GM23338 (cell line): Measurements from ENCODE around the gene HES7.

Experiments used
- CREB1 ChIP-seq: fragments of 250-450 bp; sonication (Bioruptor Pico); IDR thresholded peaks from 2 replicates; pipeline ENCODE4 v1.5.0; 2020; ENCODE audit warnings: low read depth, mild to moderate bottlenecking, moderate library complexity
- ETS1 ChIP-seq: IDR thresholded peaks from 2 replicates; pipeline ENCODE4 v1.6.1; 2016; ENCODE audit warnings: antibody characterized with exemption
- EZH2 ChIP-seq: fragments of 200-600 bp; sonication (generic); IDR thresholded peaks from one replicate; pipeline ENCODE4 v1.8.0; 2017; ENCODE audit warnings: antibody characterized with exemption, mild to moderate bottlenecking, low read depth; ENCODE audit not compliant: unreplicated experiment
- EZH2phosphoT487 ChIP-seq: fragments of 200-600 bp; sonication (generic); IDR thresholded peaks from one replicate; pipeline ENCODE4 v1.8.1; 2018; ENCODE audit warnings: antibody characterized with exemption; ENCODE audit not compliant: unreplicated experiment
- JUNB ChIP-seq: IDR thresholded peaks from one replicate; pipeline ENCODE4 v1.6.1; 2016; ENCODE audit warnings: antibody characterized with exemption; ENCODE audit not compliant: unreplicated experiment
- NANOG ChIP-seq: IDR thresholded peaks from 2 replicates; pipeline ENCODE4 v1.6.1; 2016; ENCODE audit warnings: antibody characterized with exemption, borderline replicate concordance
- POLR2AphosphoS5 ChIP-seq: IDR thresholded peaks from 2 replicates; pipeline ENCODE4 v1.6.1; 2016; ENCODE audit warnings: antibody characterized with exemption, low read depth
- STAT1 ChIP-seq: IDR thresholded peaks from one replicate; pipeline ENCODE4 v1.6.1; 2016; ENCODE audit warnings: antibody characterized with exemption; ENCODE audit not compliant: unreplicated experiment
- ZNF331 ChIP-seq: fragments of 250-450 bp; sonication (Bioruptor Pico); IDR thresholded peaks from 2 replicates; pipeline ENCODE4 v1.5.0; 2020; ENCODE audit warnings: low read depth, mild to moderate bottlenecking, moderate library complexity
- TF ChIP-seq, protein P1 (sequence below), 2 experiments: fragments of 200-600 bp in 1 of 2; sonication (generic) in 1 of 2; conservative IDR thresholded peaks; 2 replicates each; pipeline versions ENCODE4 v1.5.1 to v1.6.1; 2016 to 2017; ENCODE audit warnings: antibody characterized with exemption in 2 of 2, low read depth in 2 of 2, mild to moderate bottlenecking in 2 of 2, moderate library complexity in 1 of 2
- TF ChIP-seq, protein P2 (sequence below): IDR thresholded peaks from one replicate; pipeline ENCODE4 v1.6.1; 2018; ENCODE audit warnings: antibody characterized with exemption; ENCODE audit not compliant: unreplicated experiment
- TF ChIP-seq, protein P3 (sequence below): fragments of 250-450 bp; sonication (Bioruptor Pico); IDR thresholded peaks from 2 replicates; pipeline ENCODE4 v1.5.0; 2020; ENCODE audit warnings: mild to moderate bottlenecking, moderate library complexity

- TF ChIP-seq EZH2 (no peak), EZH2phosphoT487 (no peak), POLR2AphosphoS5 (no peak), JUNB (no peak), NANOG (no peak), STAT1 (no peak), CREB1 (CRISPR knock-in tag) (no peak), ETS1 (no peak), ZNF331 (CRISPR knock-in tag) (no peak)
- TF ChIP-seq, protein P1, sequence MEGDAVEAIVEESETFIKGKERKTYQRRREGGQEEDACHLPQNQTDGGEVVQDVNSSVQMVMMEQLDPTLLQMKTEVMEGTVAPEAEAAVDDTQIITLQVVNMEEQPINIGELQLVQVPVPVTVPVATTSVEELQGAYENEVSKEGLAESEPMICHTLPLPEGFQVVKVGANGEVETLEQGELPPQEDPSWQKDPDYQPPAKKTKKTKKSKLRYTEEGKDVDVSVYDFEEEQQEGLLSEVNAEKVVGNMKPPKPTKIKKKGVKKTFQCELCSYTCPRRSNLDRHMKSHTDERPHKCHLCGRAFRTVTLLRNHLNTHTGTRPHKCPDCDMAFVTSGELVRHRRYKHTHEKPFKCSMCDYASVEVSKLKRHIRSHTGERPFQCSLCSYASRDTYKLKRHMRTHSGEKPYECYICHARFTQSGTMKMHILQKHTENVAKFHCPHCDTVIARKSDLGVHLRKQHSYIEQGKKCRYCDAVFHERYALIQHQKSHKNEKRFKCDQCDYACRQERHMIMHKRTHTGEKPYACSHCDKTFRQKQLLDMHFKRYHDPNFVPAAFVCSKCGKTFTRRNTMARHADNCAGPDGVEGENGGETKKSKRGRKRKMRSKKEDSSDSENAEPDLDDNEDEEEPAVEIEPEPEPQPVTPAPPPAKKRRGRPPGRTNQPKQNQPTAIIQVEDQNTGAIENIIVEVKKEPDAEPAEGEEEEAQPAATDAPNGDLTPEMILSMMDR (conservative IDR thresholded peaks at IDR 0.05; ENCODE audit: low read depth in 2 of 2) = no peak
- TF ChIP-seq, protein P2, sequence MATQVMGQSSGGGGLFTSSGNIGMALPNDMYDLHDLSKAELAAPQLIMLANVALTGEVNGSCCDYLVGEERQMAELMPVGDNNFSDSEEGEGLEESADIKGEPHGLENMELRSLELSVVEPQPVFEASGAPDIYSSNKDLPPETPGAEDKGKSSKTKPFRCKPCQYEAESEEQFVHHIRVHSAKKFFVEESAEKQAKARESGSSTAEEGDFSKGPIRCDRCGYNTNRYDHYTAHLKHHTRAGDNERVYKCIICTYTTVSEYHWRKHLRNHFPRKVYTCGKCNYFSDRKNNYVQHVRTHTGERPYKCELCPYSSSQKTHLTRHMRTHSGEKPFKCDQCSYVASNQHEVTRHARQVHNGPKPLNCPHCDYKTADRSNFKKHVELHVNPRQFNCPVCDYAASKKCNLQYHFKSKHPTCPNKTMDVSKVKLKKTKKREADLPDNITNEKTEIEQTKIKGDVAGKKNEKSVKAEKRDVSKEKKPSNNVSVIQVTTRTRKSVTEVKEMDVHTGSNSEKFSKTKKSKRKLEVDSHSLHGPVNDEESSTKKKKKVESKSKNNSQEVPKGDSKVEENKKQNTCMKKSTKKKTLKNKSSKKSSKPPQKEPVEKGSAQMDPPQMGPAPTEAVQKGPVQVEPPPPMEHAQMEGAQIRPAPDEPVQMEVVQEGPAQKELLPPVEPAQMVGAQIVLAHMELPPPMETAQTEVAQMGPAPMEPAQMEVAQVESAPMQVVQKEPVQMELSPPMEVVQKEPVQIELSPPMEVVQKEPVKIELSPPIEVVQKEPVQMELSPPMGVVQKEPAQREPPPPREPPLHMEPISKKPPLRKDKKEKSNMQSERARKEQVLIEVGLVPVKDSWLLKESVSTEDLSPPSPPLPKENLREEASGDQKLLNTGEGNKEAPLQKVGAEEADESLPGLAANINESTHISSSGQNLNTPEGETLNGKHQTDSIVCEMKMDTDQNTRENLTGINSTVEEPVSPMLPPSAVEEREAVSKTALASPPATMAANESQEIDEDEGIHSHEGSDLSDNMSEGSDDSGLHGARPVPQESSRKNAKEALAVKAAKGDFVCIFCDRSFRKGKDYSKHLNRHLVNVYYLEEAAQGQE = no peak
- TF ChIP-seq, protein P3, sequence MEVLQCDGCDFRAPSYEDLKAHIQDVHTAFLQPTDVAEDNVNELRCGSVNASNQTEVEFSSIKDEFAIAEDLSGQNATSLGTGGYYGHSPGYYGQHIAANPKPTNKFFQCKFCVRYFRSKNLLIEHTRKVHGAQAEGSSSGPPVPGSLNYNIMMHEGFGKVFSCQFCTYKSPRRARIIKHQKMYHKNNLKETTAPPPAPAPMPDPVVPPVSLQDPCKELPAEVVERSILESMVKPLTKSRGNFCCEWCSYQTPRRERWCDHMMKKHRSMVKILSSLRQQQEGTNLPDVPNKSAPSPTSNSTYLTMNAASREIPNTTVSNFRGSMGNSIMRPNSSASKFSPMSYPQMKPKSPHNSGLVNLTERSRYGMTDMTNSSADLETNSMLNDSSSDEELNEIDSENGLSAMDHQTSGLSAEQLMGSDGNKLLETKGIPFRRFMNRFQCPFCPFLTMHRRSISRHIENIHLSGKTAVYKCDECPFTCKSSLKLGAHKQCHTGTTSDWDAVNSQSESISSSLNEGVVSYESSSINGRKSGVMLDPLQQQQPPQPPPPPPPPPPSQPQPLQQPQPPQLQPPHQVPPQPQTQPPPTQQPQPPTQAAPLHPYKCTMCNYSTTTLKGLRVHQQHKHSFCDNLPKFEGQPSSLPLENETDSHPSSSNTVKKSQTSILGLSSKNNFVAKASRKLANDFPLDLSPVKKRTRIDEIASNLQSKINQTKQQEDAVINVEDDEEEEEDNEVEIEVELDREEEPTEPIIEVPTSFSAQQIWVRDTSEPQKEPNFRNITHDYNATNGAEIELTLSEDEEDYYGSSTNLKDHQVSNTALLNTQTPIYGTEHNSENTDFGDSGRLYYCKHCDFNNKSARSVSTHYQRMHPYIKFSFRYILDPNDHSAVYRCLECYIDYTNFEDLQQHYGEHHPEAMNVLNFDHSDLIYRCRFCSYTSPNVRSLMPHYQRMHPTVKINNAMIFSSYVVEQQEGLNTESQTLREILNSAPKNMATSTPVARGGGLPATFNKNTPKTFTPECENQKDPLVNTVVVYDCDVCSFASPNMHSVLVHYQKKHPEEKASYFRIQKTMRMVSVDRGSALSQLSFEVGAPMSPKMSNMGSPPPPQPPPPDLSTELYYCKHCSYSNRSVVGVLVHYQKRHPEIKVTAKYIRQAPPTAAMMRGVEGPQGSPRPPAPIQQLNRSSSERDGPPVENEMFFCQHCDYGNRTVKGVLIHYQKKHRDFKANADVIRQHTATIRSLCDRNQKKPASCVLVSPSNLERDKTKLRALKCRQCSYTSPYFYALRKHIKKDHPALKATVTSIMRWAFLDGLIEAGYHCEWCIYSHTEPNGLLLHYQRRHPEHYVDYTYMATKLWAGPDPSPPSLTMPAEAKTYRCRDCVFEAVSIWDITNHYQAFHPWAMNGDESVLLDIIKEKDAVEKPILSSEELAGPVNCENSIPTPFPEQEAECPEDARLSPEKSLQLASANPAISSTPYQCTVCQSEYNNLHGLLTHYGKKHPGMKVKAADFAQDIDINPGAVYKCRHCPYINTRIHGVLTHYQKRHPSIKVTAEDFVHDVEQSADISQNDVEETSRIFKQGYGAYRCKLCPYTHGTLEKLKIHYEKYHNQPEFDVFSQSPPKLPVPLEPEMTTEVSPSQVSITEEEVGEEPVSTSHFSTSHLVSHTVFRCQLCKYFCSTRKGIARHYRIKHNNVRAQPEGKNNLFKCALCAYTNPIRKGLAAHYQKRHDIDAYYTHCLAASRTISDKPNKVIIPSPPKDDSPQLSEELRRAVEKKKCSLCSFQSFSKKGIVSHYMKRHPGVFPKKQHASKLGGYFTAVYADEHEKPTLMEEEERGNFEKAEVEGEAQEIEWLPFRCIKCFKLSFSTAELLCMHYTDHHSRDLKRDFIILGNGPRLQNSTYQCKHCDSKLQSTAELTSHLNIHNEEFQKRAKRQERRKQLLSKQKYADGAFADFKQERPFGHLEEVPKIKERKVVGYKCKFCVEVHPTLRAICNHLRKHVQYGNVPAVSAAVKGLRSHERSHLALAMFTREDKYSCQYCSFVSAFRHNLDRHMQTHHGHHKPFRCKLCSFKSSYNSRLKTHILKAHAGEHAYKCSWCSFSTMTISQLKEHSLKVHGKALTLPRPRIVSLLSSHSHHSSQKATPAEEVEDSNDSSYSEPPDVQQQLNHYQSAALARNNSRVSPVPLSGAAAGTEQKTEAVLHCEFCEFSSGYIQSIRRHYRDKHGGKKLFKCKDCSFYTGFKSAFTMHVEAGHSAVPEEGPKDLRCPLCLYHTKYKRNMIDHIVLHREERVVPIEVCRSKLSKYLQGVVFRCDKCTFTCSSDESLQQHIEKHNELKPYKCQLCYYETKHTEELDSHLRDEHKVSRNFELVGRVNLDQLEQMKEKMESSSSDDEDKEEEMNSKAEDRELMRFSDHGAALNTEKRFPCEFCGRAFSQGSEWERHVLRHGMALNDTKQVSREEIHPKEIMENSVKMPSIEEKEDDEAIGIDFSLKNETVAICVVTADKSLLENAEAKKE (CRISPR knock-in tag) = no peak
Measured at GRCh38 chr17:8147805-8148404, 24.0 kb upstream of the HES7 start.
